Prostate gland (tissue), 2 donors: Measurements from ENCODE around the gene UBR2. TPM values are rescaled to one million over a fixed set of nuclear protein-coding genes. Genes with fewer than 3 reads are reported as not detected.
"Not testable (repeated sequence)": the region's sequence is repeated elsewhere in the genome, so short reads cannot be mapped to it uniquely, and the experiment has no call there.

Source experiments
- DNase-seq: peaks from one replicate; pipeline ENCODE4 v3.0.0-alpha.2; 2019; ENCODE audit warnings: low spot score
- H3K27ac ChIP-seq, 2 donors: fragments of 200-600 bp; sonication (generic); 2 replicates each; pipeline ENCODE4 v1.5.1; 2017 to 2019
- H3K27me3 ChIP-seq: fragments of 200-600 bp; sonication (generic); replicated peaks from 2 replicates; pipeline ENCODE4 v1.5.1; 2019; ENCODE audit not compliant: insufficient read depth
- H3K36me3 ChIP-seq, 2 donors: fragments of 200-600 bp; sonication (generic); 1 replicate in 1 of 2; 2 replicates in 1 of 2; pipeline versions ENCODE4 v1.5.1 to v1.8.1; 2017 to 2019
- H3K4me1 ChIP-seq: fragments of 200-600 bp; sonication (generic); replicated peaks from 2 replicates; pipeline ENCODE4 v1.5.1; 2019
- H3K4me3 ChIP-seq, 2 donors: fragments of 200-600 bp; sonication (generic); 2 replicates each; pipeline ENCODE4 v1.5.1; 2017 to 2019
- H3K9me3 ChIP-seq: fragments of 200-600 bp; sonication (generic); 2 replicates; pipeline ENCODE4 v1.5.1; 2017
- POLR2A ChIP-seq: fragments of 450-650 bp; IDR thresholded peaks from one replicate; pipeline ENCODE4 v1.6.1; 2016; ENCODE audit warnings: antibody characterized with exemption, mild to moderate bottlenecking
- POLR2AphosphoS5 ChIP-seq: sonication (generic); formaldehyde crosslinking; IDR thresholded peaks from one replicate; pipeline ENCODE4 v1.6.1; 2017; ENCODE audit warnings: antibody characterized with exemption
- WGBS: methylation state at CpG from one replicate; pipeline ENCODE4 v1.1.5; 2018; 5-methylcytosine and 5-hydroxymethylcytosine counted together
- intact Hi-C: fragments of 100-400 bp; cut with DNase I; formaldehyde crosslinking; loops from one replicate; pipeline ENCODE4 v1.14.2; 2022
- total RNA-seq, 2 donors: library from RNA; depleted of rRNA; stranded (reverse); fragments of >200 nt; gene quantifications; one replicate each; pipeline ENCODE4 v1.1.0, GENCODE V29; 2016
- TF ChIP-seq, protein P1 (sequence below), 4 experiments: fragments of 200-600 bp in 2 of 4; fragments of 450-650 bp in 2 of 4; sonication (generic) in 2 of 4; IDR thresholded peaks; 1 replicate in 3 of 4; 2 replicates in 1 of 4; pipeline ENCODE4 v1.5.1; 2016 to 2019; ENCODE audit warnings: antibody characterized with exemption in 4 of 4, mild to moderate bottlenecking in 2 of 4, moderate library complexity in 2 of 4

Gene UBR2
- total RNA-seq, 2 donors from 2014 or later = 24.2 to 25.6 TPM

DNA sequence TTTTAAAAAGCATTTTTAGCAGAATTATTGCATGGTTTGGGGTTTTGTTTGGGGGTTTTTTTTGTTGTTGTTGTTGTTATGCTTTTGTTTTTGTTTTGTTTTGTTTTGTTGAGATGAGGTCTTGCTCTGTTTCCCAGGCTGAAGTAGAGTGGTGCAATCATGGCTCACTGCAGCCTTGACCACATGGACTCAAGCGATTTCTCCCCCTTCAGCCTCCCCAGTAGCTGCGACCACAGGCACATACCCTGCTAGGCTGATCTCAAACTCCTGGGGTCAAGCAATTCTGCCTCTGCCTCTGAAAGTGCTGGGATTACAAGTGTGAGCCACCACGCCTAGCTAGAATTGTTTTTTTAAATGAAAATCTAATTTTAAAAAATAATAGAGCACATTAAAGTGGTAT lies 35.7 kb downstream of the UBR2 start:
- no peak for DNase-seq
- intact Hi-C loops = no loop called here
- H3K4me3 ChIP-seq = no peak overlapping the region
- no peaks in the 10 kb centered on the region for H3K27me3 ChIP-seq
- no peaks in the 10 kb centered on the region for H3K4me1 ChIP-seq
- WGBS = 81% methylated on average over 3 of the region's 3 CpGs
- TF ChIP-seq POLR2A (no peak), POLR2AphosphoS5 (no peak)
- TF ChIP-seq, protein P1, sequence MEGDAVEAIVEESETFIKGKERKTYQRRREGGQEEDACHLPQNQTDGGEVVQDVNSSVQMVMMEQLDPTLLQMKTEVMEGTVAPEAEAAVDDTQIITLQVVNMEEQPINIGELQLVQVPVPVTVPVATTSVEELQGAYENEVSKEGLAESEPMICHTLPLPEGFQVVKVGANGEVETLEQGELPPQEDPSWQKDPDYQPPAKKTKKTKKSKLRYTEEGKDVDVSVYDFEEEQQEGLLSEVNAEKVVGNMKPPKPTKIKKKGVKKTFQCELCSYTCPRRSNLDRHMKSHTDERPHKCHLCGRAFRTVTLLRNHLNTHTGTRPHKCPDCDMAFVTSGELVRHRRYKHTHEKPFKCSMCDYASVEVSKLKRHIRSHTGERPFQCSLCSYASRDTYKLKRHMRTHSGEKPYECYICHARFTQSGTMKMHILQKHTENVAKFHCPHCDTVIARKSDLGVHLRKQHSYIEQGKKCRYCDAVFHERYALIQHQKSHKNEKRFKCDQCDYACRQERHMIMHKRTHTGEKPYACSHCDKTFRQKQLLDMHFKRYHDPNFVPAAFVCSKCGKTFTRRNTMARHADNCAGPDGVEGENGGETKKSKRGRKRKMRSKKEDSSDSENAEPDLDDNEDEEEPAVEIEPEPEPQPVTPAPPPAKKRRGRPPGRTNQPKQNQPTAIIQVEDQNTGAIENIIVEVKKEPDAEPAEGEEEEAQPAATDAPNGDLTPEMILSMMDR (IDR thresholded peaks at IDR 0.05) = no peak
- H3K9me3 ChIP-seq = no peaks in the 10 kb centered on the region
- H3K27ac ChIP-seq = no peak overlapping the region
- no peaks in the 10 kb centered on the region for H3K36me3 ChIP-seq

DNA sequence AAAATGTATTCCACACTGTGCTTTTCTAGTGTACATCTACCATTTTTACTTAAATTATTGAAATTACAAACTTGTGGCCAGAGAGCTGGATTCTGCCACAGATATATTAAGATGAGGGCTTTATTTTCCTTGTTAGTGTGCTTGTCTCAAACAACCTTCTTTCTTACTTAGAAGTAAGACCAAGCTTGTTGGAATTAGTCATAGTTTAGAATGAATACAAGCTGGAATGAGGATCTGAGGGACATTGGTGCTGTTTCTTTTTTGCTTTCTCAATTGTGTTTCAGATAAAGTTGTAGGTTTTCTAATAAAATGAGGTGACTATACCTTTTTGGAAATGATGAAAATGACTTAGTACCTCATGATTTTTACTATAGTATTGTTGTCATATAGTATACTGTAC lies 40.3 kb downstream of the UBR2 start:
- DNase-seq = no peak
- no peak overlapping the region for H3K4me3 ChIP-seq
- H3K4me1 ChIP-seq = no peaks in the 10 kb centered on the region
- H3K27ac ChIP-seq = no peak overlapping the region
- intact Hi-C loops = no loop called here
- no peaks in the 10 kb centered on the region for H3K36me3 ChIP-seq
- TF ChIP-seq POLR2A (no peak), POLR2AphosphoS5 (no peak)
- TF ChIP-seq, protein P1 (IDR thresholded peaks at IDR 0.05) = no peak
- H3K27me3 ChIP-seq = no peaks in the 10 kb centered on the region
- H3K9me3 ChIP-seq = no peaks in the 10 kb centered on the region

DNA sequence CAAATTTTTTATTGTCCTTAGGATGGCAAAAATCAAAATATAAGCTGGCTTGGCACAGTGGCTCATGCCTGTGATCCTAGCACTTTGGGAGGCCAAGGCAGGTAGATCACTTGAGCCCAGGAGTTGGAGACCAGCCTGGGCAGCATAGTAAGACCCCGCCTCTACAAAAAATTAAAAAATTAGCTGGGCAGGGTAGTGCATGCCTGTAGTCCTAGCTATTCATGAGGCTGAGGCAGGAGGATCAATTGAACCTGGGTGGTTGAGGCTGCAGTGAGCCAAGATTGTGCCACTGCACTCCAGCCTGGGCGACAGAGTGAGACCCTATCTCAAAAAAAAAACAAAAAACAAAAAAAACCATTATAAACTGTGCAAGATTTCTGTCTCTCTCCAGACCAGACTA lies 40.9 kb downstream of the UBR2 start:
- H3K27ac ChIP-seq, H3K4me1 ChIP-seq, H3K27me3 ChIP-seq, intact Hi-C loops, H3K36me3 ChIP-seq, H3K9me3 ChIP-seq, H3K4me3 ChIP-seq, DNase-seq: not testable (repeated sequence)
- WGBS = 87% methylated on average over 2 of the region's 2 CpGs

DNA sequence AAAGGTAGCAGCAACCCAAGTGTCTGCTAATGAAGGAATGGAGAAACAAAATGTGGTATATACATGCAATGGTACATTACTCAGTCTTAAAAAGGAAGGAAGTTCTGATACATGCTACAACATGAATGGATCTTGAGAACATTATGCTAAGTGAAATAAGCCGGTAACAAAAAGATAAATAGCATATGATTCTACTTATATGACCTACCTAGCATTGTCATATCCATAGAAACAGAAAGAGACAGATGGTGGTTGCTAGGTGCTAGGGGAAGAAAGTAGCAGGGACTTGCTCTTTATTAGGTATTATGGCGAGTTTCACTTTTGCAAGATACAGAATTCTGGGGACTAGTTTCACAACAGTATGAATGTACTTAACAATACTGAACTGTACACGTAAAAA lies 46.6 kb downstream of the UBR2 start:
- no peak for DNase-seq
- Histone ChIP-seq H3K27ac (no peak overlapping the region), H3K4me3 (no peak overlapping the region), H3K27me3 (no peaks in the 10 kb centered on the region), H3K4me1 (no peaks in the 10 kb centered on the region), H3K9me3 (no peaks in the 10 kb centered on the region), H3K36me3 (no peaks in the 10 kb centered on the region)
- WGBS = 93% methylated on average over 3 of the region's 3 CpGs
- intact Hi-C loops = no loop called here
- no peak for TF ChIP-seq POLR2AphosphoS5
- TF ChIP-seq, protein P1 (IDR thresholded peaks at IDR 0.05) = no peak
- TF ChIP-seq POLR2A = no peak

DNA sequence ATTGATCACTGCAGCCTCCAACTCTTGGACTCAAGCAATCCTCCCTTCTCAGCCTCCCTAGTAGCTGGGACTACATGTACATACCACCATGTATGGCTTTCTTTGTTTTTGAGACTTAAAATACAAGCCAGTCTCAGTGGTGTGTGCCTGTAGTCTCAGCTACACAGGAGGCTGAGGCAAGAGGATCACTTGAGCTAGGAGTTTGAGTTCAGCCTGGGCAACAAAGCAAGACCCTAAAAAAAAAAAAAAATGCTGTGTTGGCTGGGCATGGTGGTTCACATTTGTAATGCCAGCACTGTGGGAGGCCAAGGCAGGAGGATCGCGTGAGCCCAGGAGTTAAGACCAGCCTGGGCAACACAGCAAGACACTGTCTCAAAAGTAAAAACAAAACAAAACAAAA lies 51.7 kb downstream of the UBR2 start:
- Histone ChIP-seq H3K9me3 (no peaks in the 10 kb centered on the region), H3K27me3 (no peaks in the 10 kb centered on the region), H3K4me1 (no peaks in the 10 kb centered on the region), H3K36me3 (no peaks in the 10 kb centered on the region), H3K4me3 (no peak overlapping the region), H3K27ac (no peak overlapping the region)
- no peak for TF ChIP-seq POLR2A
- TF ChIP-seq, protein P1 (IDR thresholded peaks at IDR 0.05) = no peak
- TF ChIP-seq POLR2AphosphoS5 = no peak
- 100% methylated on average over 2 of the region's 2 CpGs for WGBS
- DNase-seq = no peak
- intact Hi-C loops = no loop called here
